Measurements from ENCODE around the gene ITGBL1. TPM values are rescaled to one million over a fixed set of nuclear protein-coding genes. Genes with fewer than 3 reads are reported as not detected.

ITGBL1 gene
- total RNA-seq, 2 experiments from 2014 or later: not detected

DNA sequence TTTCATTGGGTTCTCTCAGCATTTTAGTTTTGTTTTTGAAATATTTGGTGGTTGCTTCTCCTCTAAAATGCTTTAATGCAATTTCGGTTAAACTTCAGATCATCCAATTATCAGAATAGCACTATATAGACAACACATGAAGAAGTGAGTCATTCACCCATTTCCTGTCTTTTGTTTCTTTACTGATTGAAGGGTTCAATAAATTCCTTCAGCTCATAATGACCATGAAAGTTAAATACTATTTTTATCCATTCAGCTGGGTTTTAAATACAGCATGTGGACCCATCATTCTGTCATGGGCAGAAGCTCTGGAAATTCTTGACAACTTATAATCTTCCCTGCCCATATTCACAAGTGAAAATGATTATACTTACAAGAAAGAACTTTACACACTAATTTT, 187.2 kb downstream of the ITGBL1 start:
- no peak overlapping the region for H2AFZ ChIP-seq (ENCODE audit: low read length)
- intact Hi-C loops (cut with micrococcal nuclease; ENCODE audit: unreplicated experiment): no loop called here
- H4K20me1 ChIP-seq (ENCODE audit: insufficient read depth, low read length): no peaks in the 10 kb centered on the region
- no peak overlapping the region for H3K27ac ChIP-seq (ENCODE audit: low read depth, low read length, poor library complexity, severe bottlenecking)
- CTCF ChIA-PET (ENCODE audit: unreplicated experiment): no interaction called here
- BruUV-seq (replicated peaks): no TSS peak
- no peaks in the 10 kb centered on the region for H3K9me3 ChIP-seq (ENCODE audit: low read length)
- DNase-seq (ENCODE audit: low spot score): no peak
- H3K79me2 ChIP-seq (ENCODE audit: insufficient read depth, low read depth, low read length): no peaks in the 10 kb centered on the region
- H3K36me3 ChIP-seq (ENCODE audit: insufficient read depth, low read length): no peaks in the 10 kb centered on the region
- H3K4me1 ChIP-seq (ENCODE audit: insufficient read depth, low read length, poor library complexity, severe bottlenecking): no peaks in the 10 kb centered on the region
- POLR2A ChIA-PET: no interaction called here
- no peaks in the 10 kb centered on the region for H3K9me2 ChIP-seq (ENCODE audit: insufficient read depth, low read length)
- H3K4me2 ChIP-seq (ENCODE audit: low read length): no peak overlapping the region
- TF ChIP-seq EZH2phosphoT487 (IDR thresholded peaks at IDR 0.05; ENCODE audit: borderline replicate concordance, low read depth, low read length): no peak
- H3K4me3 ChIP-seq (ENCODE audit: low read depth, low read length, poor library complexity, severe bottlenecking): no peak overlapping the region

DNA sequence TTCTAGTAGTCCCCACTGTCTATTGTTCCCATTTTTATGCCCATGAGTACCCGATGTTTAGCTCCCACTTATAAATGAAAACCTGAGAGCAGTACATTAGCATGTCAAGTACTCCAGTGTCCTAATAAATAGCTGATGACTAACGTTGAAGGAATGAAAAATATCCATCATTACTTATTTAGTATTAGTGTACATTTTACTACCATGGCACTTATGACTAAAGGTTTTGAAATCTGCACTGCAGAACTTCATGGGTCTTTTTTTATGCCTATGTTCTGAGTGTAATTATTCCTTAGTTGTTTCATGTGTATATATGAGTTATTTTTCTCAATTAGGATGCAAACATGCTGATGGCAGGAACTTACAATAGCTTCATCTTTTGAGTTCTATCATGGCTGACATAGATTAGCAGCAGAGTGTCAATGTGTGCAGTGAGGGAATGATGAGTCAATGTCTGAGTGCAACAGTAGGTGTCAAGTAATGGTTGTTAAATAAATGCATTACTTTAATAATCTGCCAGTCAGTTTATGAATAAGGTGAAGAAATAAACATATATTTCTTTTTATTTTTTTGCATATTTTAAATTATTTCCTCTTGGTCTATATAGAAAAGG, 188.4 kb downstream of the ITGBL1 start:
- BruUV-seq (replicated peaks): no TSS peak
- Histone ChIP-seq H3K9me3 (ENCODE audit: low read length) (no peaks in the 10 kb centered on the region), H3K4me2 (ENCODE audit: low read length) (no peak overlapping the region), H2AFZ (ENCODE audit: low read length) (no peak overlapping the region), H3K27ac (ENCODE audit: low read depth, low read length, poor library complexity, severe bottlenecking) (no peak overlapping the region), H3K79me2 (ENCODE audit: insufficient read depth, low read depth, low read length) (no peaks in the 10 kb centered on the region), H3K4me1 (ENCODE audit: insufficient read depth, low read length, poor library complexity, severe bottlenecking) (no peaks in the 10 kb centered on the region), H3K4me3 (ENCODE audit: low read depth, low read length, poor library complexity, severe bottlenecking) (no peak overlapping the region), H4K20me1 (ENCODE audit: insufficient read depth, low read length) (no peaks in the 10 kb centered on the region), H3K36me3 (ENCODE audit: insufficient read depth, low read length) (no peaks in the 10 kb centered on the region), H3K9me2 (ENCODE audit: insufficient read depth, low read length) (no peaks in the 10 kb centered on the region)
- no peak for DNase-seq (ENCODE audit: low spot score)
- TF ChIP-seq, protein P1, sequence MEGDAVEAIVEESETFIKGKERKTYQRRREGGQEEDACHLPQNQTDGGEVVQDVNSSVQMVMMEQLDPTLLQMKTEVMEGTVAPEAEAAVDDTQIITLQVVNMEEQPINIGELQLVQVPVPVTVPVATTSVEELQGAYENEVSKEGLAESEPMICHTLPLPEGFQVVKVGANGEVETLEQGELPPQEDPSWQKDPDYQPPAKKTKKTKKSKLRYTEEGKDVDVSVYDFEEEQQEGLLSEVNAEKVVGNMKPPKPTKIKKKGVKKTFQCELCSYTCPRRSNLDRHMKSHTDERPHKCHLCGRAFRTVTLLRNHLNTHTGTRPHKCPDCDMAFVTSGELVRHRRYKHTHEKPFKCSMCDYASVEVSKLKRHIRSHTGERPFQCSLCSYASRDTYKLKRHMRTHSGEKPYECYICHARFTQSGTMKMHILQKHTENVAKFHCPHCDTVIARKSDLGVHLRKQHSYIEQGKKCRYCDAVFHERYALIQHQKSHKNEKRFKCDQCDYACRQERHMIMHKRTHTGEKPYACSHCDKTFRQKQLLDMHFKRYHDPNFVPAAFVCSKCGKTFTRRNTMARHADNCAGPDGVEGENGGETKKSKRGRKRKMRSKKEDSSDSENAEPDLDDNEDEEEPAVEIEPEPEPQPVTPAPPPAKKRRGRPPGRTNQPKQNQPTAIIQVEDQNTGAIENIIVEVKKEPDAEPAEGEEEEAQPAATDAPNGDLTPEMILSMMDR (conservative IDR thresholded peaks at IDR 0.05; ENCODE audit: low read length): no peak
- no peak for TF ChIP-seq EZH2phosphoT487 (IDR thresholded peaks at IDR 0.05; ENCODE audit: borderline replicate concordance, low read depth, low read length)
- intact Hi-C loops (cut with micrococcal nuclease; ENCODE audit: unreplicated experiment): no loop called here
- ChIA-PET POLR2A (interaction anchor here (0.6 kb wide), 1 partner anchor 74 kb away, joined by 3 read pairs; no protein-coding TSS in a partner anchor), CTCF (ENCODE audit: unreplicated experiment) (no interaction called here)

DNA sequence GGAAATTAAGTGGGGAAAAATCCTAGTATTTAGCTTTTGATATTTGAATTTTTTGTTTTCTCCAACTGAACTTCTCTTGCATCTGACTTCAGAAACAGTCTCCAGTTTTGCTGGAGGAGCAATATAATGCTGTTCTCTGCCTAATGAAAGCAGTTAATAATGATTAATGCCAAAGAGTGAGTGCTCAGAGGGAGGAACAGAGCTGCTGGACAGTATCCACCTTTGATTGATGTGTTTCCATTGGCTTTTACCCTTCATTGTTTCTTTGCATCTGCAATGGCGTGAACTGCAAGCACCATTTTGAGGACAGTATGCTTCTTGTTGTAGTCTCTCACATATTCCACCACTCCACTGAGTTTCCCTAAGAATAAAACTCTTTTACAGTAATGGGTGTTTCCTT, 193.4 kb downstream of the ITGBL1 start:
- no peak overlapping the region for H3K27ac ChIP-seq (ENCODE audit: low read depth, low read length, poor library complexity, severe bottlenecking)
- H4K20me1 ChIP-seq (ENCODE audit: insufficient read depth, low read length): no peaks in the 10 kb centered on the region
- no peaks in the 10 kb centered on the region for H3K9me3 ChIP-seq (ENCODE audit: low read length)
- no peak overlapping the region for H2AFZ ChIP-seq (ENCODE audit: low read length)
- no peaks in the 10 kb centered on the region for H3K36me3 ChIP-seq (ENCODE audit: insufficient read depth, low read length)
- TF ChIP-seq, protein P1 (conservative IDR thresholded peaks at IDR 0.05; ENCODE audit: low read length): no peak
- no peak for TF ChIP-seq EZH2phosphoT487 (IDR thresholded peaks at IDR 0.05; ENCODE audit: borderline replicate concordance, low read depth, low read length)
- H3K4me3 ChIP-seq (ENCODE audit: low read depth, low read length, poor library complexity, severe bottlenecking): no peak overlapping the region
- H3K9me2 ChIP-seq (ENCODE audit: insufficient read depth, low read length): no peaks in the 10 kb centered on the region
- no TSS peak for BruUV-seq (replicated peaks)
- POLR2A ChIA-PET: no interaction called here
- CTCF ChIA-PET (ENCODE audit: unreplicated experiment): no interaction called here
- H3K79me2 ChIP-seq (ENCODE audit: insufficient read depth, low read depth, low read length): no peaks in the 10 kb centered on the region
- no peak for DNase-seq (ENCODE audit: low spot score)
- H3K4me1 ChIP-seq (ENCODE audit: insufficient read depth, low read length, poor library complexity, severe bottlenecking): no peaks in the 10 kb centered on the region
- no peak overlapping the region for H3K4me2 ChIP-seq (ENCODE audit: low read length)
- intact Hi-C loops (cut with micrococcal nuclease; ENCODE audit: unreplicated experiment): no loop called here
